NCI-H2196 treated with DMSO at 0.1 percent for 48 hours (cell line): ENCODE data around the gene LAX1.
"Not testable (repeated sequence)": the region's sequence is repeated elsewhere in the genome, so short reads cannot be mapped to it uniquely, and the experiment has no call there.

ENCODE experiments used
- DNase-seq: peaks from one replicate; lab custom pipeline; 2025; ENCODE audit not compliant: unreplicated experiment; lab: John Stamatoyannopoulos, UW

Gene LAX1

GRCh38 chr1:203764105-203765028 is 616 bp upstream of the LAX1 start:
- DNase-seq: no peak

GRCh38 chr1:203768256-203768655 is 3.3 kb downstream of the LAX1 start:
- no peak for DNase-seq

- DNase-seq: peak; percentile 79
These were observed 4.7 kb downstream of the LAX1 start for GRCh38 chr1:203769505-203770343.

GRCh38 chr1:203771901-203772301 is 6.9 kb downstream of the LAX1 start:
- no peak for DNase-seq

- DNase-seq: no peak
These were observed 7.9 kb downstream of the LAX1 start for GRCh38 chr1:203772836-203773235.

GRCh38 chr1:203776636-203777035 is 11.7 kb downstream of the LAX1 start:
- no peak for DNase-seq

GRCh38 chr1:203777596-203777995 is 12.6 kb downstream of the LAX1 start:
- no peak for DNase-seq

- no peak for DNase-seq
These were observed 13.2 kb downstream of the LAX1 start for GRCh38 chr1:203778146-203778545.

GRCh38 chr1:203778789-203779188 is 13.8 kb downstream of the LAX1 start:
- no peak for DNase-seq

GRCh38 chr1:203781962-203782361 is 17.0 kb downstream of the LAX1 start:
- no peak for DNase-seq

- no peak for DNase-seq
These were observed 25.0 kb downstream of the LAX1 start for GRCh38 chr1:203789966-203790365.

GRCh38 chr1:203791498-203791897 is 26.5 kb downstream of the LAX1 start:
- no peak for DNase-seq

- no peak for DNase-seq
These were observed 27.5 kb downstream of the LAX1 start for GRCh38 chr1:203792486-203792885.

GRCh38 chr1:203793561-203793960 is 28.6 kb downstream of the LAX1 start:
- not testable (repeated sequence) for DNase-seq

GRCh38 chr1:203794764-203795440 is 29.9 kb downstream of the LAX1 start:
- no peak for DNase-seq

- DNase-seq: peak; percentile 89
These were observed 30.7 kb downstream of the LAX1 start, which contains the start of the genes ZBED6 and ZC3H11A for GRCh38 chr1:203795441-203796235. Gene ZBED6, plus strand, starts transcription at chr1:203795623. Its CDS starts 1,900 bp downstream, at chr1:203797523. Gene ZC3H11A, plus strand, starts transcription at chr1:203795623. Its CDS starts 21,448 bp downstream, at chr1:203817071.

GRCh38 chr1:203796236-203796605 is 31.2 kb downstream of the LAX1 start:
- peak; percentile 54 for DNase-seq

- DNase-seq: no peak
These were observed 32.2 kb downstream of the LAX1 start for GRCh38 chr1:203797216-203797615.

- peak; percentile 28 for DNase-seq
These were observed 33.1 kb downstream of the LAX1 start for GRCh38 chr1:203797948-203798655.

GRCh38 chr1:203799157-203799556 is 34.2 kb downstream of the LAX1 start:
- no peak for DNase-seq
